GM21390 (cell line): ENCODE measurements around the gene C12orf75.

Experiments
- ATAC-seq: cut with Tn5 transposase; IDR thresholded peaks from one replicate; pipeline ENCODE4 v1.9.1; 2021; ENCODE audit not compliant: unreplicated experiment

C12orf75 gene

DNA sequence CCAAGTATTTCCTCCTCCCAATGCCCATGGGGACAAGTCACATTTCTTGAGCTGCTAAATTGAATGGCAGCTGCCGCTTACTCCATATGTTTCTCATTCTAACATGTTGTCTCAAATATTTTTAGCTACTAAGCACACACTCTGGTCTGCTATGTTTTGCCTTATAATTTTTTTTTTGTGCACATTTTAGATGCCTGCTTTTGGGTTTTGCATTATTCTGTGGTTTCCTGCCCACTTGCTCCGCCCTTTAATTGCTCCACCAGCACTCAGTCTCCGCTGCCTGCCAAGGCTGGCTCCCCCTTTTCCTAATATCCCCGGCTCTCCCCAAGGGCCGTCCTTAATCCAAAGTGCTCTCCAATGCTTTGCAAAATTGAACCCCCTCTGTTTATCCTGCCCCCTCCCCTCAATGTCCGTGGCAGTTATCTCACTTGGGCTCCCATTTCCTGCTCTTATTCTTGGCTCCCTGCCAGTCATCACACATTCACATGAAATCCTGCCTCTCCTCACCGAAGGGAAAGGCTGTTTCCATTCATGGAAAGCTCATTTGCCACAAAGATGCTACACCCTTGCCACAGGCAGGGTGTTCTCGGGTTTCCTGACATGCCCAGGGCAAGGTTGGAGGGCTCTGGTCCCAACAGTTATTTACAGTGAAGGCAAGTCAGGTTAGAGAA is 79.4 kb downstream of the C12orf75 start:
- no peak for ATAC-seq

DNA sequence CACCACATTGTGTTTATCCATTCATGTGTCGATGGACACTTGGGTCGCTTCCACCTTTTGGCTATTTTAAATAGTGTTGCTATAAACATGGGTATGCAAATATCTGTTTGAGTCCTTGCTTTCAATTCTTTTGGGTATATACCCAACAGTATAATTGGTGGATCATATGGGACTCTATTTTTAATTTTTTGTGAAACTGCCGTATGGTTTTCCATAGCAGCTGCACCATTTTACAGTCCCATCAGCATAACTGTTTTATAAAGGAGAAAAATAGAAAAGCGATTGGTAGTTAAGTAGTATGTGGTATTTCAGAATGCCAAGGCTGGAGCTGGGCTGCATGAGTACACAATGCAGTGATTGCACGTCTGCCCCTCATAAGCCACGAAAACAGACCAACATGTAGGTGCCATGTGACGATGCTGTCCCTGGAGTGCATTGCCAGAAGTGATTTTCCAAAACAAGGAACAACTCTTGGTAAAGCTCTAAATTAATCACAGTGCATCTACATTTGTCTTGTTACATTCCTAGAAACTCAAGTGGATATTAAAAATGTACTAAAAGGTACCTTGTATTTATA is 83.5 kb downstream of the C12orf75 start:
- ATAC-seq = no peak

GRCh38 chr12:105417732-105418131 is 87.2 kb downstream of the C12orf75 start:
- ATAC-seq = no peak

GRCh38 chr12:105418229-105418628 is 87.7 kb downstream of the C12orf75 start:
- ATAC-seq = no peak

DNA sequence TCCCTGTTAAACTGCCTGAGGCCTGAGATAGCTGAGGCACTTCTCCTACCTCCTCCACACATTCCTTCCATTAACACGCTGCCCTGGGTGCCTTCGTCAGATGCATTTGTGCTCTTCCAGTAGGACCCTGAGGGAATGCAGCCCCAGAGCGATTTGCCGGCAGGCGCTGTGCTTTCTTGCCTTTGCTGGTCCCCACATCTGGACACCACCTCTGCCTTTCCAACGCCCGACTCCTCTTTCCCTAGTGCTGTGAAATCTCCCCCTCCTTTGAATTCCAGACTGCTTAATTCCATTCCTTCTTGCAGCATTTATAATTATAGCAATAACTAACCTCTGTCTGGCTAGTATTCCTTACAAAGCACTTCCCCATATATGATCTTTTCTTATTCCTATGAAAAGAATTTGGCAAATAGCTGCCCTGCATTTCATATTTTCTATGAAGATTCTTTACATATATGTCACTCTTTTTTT is 88.4 kb downstream of the C12orf75 start:
- no peak for ATAC-seq

GRCh38 chr12:105419606-105420005 is 89.1 kb downstream of the C12orf75 start:
- no peak for ATAC-seq

- ATAC-seq = no peak
Observed at GRCh38 chr12:105420046-105420445, 89.6 kb downstream of the C12orf75 start.

- ATAC-seq = no peak
Observed at GRCh38 chr12:105420659-105421240, 90.3 kb downstream of the C12orf75 start.
